ENCODE measurements around the gene AHCTF1.

The AHCTF1 gene

GRCh38 chr1:246797597-246797996 lies 134.2 kb downstream of the AHCTF1 start:
- no peak for DNase-seq

- DNase-seq = no peak
These were observed 134.6 kb downstream of the AHCTF1 start for GRCh38 chr1:246797157-246797556.

GRCh38 chr1:246795906-246796694 lies 135.6 kb downstream of the AHCTF1 start:
- DNase-seq = no peak

- peak; percentile 12 to 21 for DNase-seq
These were observed 136.7 kb downstream of the AHCTF1 start for GRCh38 chr1:246794828-246795671.

- DNase-seq = no peak
These were observed 137.5 kb downstream of the AHCTF1 start for GRCh38 chr1:246794048-246794827.

- no peak for DNase-seq
These were observed 138.3 kb downstream of the AHCTF1 start for GRCh38 chr1:246793356-246793896.

GRCh38 chr1:246792603-246793002 lies 139.1 kb downstream of the AHCTF1 start:
- no peak for DNase-seq

GRCh38 chr1:246791303-246791918 lies 140.3 kb downstream of the AHCTF1 start:
- DNase-seq = no peak

- DNase-seq = no peak
These were observed 140.9 kb downstream of the AHCTF1 start for GRCh38 chr1:246790833-246791232.

- DNase-seq = no peak
These were observed 141.4 kb downstream of the AHCTF1 start for GRCh38 chr1:246790364-246790763.

GRCh38 chr1:246789454-246790339 lies 142.1 kb downstream of the AHCTF1 start:
- DNase-seq = no peak
